ENCODE measurements around the gene LIPI. TPM values are rescaled to one million over a fixed set of nuclear protein-coding genes. Genes with fewer than 3 reads are reported as not detected.

Gene LIPI
- total and polyA plus RNA-seq, 2 experiments from 2014 or later, result not detected

- TF ChIP-seq ZNF331 (CRISPR knock-in tag; IDR thresholded peaks at IDR 0.05; ENCODE audit: low read depth), result no peak
- TF ChIP-seq, protein P1, sequence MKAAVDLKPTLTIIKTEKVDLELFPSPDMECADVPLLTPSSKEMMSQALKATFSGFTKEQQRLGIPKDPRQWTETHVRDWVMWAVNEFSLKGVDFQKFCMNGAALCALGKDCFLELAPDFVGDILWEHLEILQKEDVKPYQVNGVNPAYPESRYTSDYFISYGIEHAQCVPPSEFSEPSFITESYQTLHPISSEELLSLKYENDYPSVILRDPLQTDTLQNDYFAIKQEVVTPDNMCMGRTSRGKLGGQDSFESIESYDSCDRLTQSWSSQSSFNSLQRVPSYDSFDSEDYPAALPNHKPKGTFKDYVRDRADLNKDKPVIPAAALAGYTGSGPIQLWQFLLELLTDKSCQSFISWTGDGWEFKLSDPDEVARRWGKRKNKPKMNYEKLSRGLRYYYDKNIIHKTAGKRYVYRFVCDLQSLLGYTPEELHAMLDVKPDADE (IDR thresholded peaks at IDR 0.05), result no peak
- TF ChIP-seq NANOG (IDR thresholded peaks at IDR 0.05; ENCODE audit: borderline replicate concordance), result no peak
- no peak for TF ChIP-seq STAT1 (IDR thresholded peaks at IDR 0.05; ENCODE audit: unreplicated experiment)
- TF ChIP-seq CREB1 (CRISPR knock-in tag; IDR thresholded peaks at IDR 0.05; ENCODE audit: low read depth), result no peak
- TF ChIP-seq, protein P2, sequence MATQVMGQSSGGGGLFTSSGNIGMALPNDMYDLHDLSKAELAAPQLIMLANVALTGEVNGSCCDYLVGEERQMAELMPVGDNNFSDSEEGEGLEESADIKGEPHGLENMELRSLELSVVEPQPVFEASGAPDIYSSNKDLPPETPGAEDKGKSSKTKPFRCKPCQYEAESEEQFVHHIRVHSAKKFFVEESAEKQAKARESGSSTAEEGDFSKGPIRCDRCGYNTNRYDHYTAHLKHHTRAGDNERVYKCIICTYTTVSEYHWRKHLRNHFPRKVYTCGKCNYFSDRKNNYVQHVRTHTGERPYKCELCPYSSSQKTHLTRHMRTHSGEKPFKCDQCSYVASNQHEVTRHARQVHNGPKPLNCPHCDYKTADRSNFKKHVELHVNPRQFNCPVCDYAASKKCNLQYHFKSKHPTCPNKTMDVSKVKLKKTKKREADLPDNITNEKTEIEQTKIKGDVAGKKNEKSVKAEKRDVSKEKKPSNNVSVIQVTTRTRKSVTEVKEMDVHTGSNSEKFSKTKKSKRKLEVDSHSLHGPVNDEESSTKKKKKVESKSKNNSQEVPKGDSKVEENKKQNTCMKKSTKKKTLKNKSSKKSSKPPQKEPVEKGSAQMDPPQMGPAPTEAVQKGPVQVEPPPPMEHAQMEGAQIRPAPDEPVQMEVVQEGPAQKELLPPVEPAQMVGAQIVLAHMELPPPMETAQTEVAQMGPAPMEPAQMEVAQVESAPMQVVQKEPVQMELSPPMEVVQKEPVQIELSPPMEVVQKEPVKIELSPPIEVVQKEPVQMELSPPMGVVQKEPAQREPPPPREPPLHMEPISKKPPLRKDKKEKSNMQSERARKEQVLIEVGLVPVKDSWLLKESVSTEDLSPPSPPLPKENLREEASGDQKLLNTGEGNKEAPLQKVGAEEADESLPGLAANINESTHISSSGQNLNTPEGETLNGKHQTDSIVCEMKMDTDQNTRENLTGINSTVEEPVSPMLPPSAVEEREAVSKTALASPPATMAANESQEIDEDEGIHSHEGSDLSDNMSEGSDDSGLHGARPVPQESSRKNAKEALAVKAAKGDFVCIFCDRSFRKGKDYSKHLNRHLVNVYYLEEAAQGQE (IDR thresholded peaks at IDR 0.05; ENCODE audit: unreplicated experiment), result no peak
- TF ChIP-seq EZH2phosphoT487 (IDR thresholded peaks at IDR 0.05; ENCODE audit: unreplicated experiment), result no peak
- TF ChIP-seq, protein P3, sequence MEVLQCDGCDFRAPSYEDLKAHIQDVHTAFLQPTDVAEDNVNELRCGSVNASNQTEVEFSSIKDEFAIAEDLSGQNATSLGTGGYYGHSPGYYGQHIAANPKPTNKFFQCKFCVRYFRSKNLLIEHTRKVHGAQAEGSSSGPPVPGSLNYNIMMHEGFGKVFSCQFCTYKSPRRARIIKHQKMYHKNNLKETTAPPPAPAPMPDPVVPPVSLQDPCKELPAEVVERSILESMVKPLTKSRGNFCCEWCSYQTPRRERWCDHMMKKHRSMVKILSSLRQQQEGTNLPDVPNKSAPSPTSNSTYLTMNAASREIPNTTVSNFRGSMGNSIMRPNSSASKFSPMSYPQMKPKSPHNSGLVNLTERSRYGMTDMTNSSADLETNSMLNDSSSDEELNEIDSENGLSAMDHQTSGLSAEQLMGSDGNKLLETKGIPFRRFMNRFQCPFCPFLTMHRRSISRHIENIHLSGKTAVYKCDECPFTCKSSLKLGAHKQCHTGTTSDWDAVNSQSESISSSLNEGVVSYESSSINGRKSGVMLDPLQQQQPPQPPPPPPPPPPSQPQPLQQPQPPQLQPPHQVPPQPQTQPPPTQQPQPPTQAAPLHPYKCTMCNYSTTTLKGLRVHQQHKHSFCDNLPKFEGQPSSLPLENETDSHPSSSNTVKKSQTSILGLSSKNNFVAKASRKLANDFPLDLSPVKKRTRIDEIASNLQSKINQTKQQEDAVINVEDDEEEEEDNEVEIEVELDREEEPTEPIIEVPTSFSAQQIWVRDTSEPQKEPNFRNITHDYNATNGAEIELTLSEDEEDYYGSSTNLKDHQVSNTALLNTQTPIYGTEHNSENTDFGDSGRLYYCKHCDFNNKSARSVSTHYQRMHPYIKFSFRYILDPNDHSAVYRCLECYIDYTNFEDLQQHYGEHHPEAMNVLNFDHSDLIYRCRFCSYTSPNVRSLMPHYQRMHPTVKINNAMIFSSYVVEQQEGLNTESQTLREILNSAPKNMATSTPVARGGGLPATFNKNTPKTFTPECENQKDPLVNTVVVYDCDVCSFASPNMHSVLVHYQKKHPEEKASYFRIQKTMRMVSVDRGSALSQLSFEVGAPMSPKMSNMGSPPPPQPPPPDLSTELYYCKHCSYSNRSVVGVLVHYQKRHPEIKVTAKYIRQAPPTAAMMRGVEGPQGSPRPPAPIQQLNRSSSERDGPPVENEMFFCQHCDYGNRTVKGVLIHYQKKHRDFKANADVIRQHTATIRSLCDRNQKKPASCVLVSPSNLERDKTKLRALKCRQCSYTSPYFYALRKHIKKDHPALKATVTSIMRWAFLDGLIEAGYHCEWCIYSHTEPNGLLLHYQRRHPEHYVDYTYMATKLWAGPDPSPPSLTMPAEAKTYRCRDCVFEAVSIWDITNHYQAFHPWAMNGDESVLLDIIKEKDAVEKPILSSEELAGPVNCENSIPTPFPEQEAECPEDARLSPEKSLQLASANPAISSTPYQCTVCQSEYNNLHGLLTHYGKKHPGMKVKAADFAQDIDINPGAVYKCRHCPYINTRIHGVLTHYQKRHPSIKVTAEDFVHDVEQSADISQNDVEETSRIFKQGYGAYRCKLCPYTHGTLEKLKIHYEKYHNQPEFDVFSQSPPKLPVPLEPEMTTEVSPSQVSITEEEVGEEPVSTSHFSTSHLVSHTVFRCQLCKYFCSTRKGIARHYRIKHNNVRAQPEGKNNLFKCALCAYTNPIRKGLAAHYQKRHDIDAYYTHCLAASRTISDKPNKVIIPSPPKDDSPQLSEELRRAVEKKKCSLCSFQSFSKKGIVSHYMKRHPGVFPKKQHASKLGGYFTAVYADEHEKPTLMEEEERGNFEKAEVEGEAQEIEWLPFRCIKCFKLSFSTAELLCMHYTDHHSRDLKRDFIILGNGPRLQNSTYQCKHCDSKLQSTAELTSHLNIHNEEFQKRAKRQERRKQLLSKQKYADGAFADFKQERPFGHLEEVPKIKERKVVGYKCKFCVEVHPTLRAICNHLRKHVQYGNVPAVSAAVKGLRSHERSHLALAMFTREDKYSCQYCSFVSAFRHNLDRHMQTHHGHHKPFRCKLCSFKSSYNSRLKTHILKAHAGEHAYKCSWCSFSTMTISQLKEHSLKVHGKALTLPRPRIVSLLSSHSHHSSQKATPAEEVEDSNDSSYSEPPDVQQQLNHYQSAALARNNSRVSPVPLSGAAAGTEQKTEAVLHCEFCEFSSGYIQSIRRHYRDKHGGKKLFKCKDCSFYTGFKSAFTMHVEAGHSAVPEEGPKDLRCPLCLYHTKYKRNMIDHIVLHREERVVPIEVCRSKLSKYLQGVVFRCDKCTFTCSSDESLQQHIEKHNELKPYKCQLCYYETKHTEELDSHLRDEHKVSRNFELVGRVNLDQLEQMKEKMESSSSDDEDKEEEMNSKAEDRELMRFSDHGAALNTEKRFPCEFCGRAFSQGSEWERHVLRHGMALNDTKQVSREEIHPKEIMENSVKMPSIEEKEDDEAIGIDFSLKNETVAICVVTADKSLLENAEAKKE (CRISPR knock-in tag; IDR thresholded peaks at IDR 0.05), result no peak
- no peak for TF ChIP-seq ZNF114 (CRISPR knock-in tag; IDR thresholded peaks at IDR 0.05)
- TF ChIP-seq JUNB (IDR thresholded peaks at IDR 0.05; ENCODE audit: unreplicated experiment), result no peak
- no peak for TF ChIP-seq POLR2AphosphoS5 (IDR thresholded peaks at IDR 0.05; ENCODE audit: low read depth)
- TF ChIP-seq EZH2 (IDR thresholded peaks at IDR 0.05; ENCODE audit: low read depth, unreplicated experiment), result no peak
- TF ChIP-seq CTCF (conservative IDR thresholded peaks at IDR 0.05; ENCODE audit: low read depth in 2 of 2), result no peak
- H3K4me1 Mint-ChIP-seq, result peaks cover 6% of the 10 kb centered on the region; the same call in 2 of the 3 replicates
- no peak for DNase-seq (ENCODE audit: low spot score)
- no peaks in the 10 kb centered on the region for H3K27me3 Mint-ChIP-seq (ENCODE audit: insufficient read depth, low read depth, poor library complexity)
- Histone ChIP-seq H3K4me3 (no peak overlapping the region), H3K36me3 (ENCODE audit: insufficient read depth) (no peaks in the 10 kb centered on the region), H3K79me2 (replicated peaks; ENCODE audit: insufficient read depth) (no peaks in the 10 kb centered on the region), H2AFZ (no peak overlapping the region), H3F3A (replicated peaks; ENCODE audit: low read depth) (no peaks in the 10 kb centered on the region), H3K9me2 (ENCODE audit: insufficient read depth) (no peaks in the 10 kb centered on the region), H3K27me3 (ENCODE audit: insufficient read depth) (no peaks in the 10 kb centered on the region), H3K27ac (ENCODE audit: low read depth) (no peak overlapping the region), H3K4me1 (ENCODE audit: insufficient read depth) (peaks cover 6% of the 10 kb centered on the region; the same call in 1 of the 2 replicates), H3K4me2 (no peak overlapping the region), H4K20me1 (replicated peaks; ENCODE audit: insufficient read depth) (no peaks in the 10 kb centered on the region)
- ATAC-seq, result no peak
- H3K27ac Mint-ChIP-seq, result no peak overlapping the region
- H3K36me3 Mint-ChIP-seq (ENCODE audit: low read depth), result peaks cover 20% of the 10 kb centered on the region; the same call in 2 of the 3 replicates
- H3K4me3 Mint-ChIP-seq, result no peak overlapping the region
- H3K9me3 Mint-ChIP-seq, result peaks cover 4% of the 10 kb centered on the region
These were observed 12.6 kb upstream of the LIPI start for GRCh38 chr21:14223365-14223764.

All from GM23338 (cell line).